ENCODE measurements around the gene SLAMF9. TPM values are rescaled to one million over a fixed set of nuclear protein-coding genes. Genes with fewer than 3 reads are reported as not detected.

Gene SLAMF9
- total RNA-seq, 4 donors from 2014 or later, result not detected

- no peak for TF ChIP-seq POLR2AphosphoS5 (IDR thresholded peaks at IDR 0.05)
- TF ChIP-seq POLR2A (IDR thresholded peaks at IDR 0.05), result no peak
- no peak for TF ChIP-seq EP300 (IDR thresholded peaks at IDR 0.05)
- no peak for TF ChIP-seq CTCF (IDR thresholded peaks at IDR 0.05)
- H3K36me3 ChIP-seq, result no peaks in the 10 kb centered on the region
- no peaks in the 10 kb centered on the region for H3K9me3 ChIP-seq
- H3K4me3 ChIP-seq, result no peak overlapping the region
- DNase-seq (ENCODE audit: low spot score in 2 of 2), result no peak
- no peak overlapping the region for H3K27ac ChIP-seq
- H3K4me1 ChIP-seq, result peaks cover 3% of the 10 kb centered on the region
- no peaks in the 10 kb centered on the region for H3K27me3 ChIP-seq
- WGBS, result 81% methylated on average over 1 of the region's 1 CpG
Observed at GRCh38 chr1:159988006-159988405, 34.0 kb upstream of the SLAMF9 start.

- DNase-seq (ENCODE audit: low spot score in 2 of 2), result no peak
- Histone ChIP-seq H3K9me3 (no peaks in the 10 kb centered on the region), H3K36me3 (no peaks in the 10 kb centered on the region), H3K4me1 (peaks cover 3% of the 10 kb centered on the region), H3K27ac (no peak overlapping the region), H3K27me3 (no peaks in the 10 kb centered on the region), H3K4me3 (no peak overlapping the region)
- WGBS, result 85% methylated on average over 4 of the region's 4 CpGs
- TF ChIP-seq POLR2A (IDR thresholded peaks at IDR 0.05) (no peak), POLR2AphosphoS5 (IDR thresholded peaks at IDR 0.05) (no peak), CTCF (IDR thresholded peaks at IDR 0.05) (no peak), EP300 (IDR thresholded peaks at IDR 0.05) (no peak)
Observed at GRCh38 chr1:159987186-159987585, 33.1 kb upstream of the SLAMF9 start.

GRCh38 chr1:159986531-159986930 lies 32.5 kb upstream of the SLAMF9 start:
- Histone ChIP-seq H3K36me3 (peaks cover under 1% of the 10 kb centered on the region), H3K27ac (no peak overlapping the region), H3K4me1 (no peaks in the 10 kb centered on the region), H3K9me3 (no peaks in the 10 kb centered on the region), H3K27me3 (no peaks in the 10 kb centered on the region), H3K4me3 (no peak overlapping the region)
- DNase-seq (ENCODE audit: low spot score in 2 of 2), result no peak
- TF ChIP-seq EP300 (IDR thresholded peaks at IDR 0.05) (no peak), POLR2AphosphoS5 (IDR thresholded peaks at IDR 0.05) (no peak), CTCF (IDR thresholded peaks at IDR 0.05) (no peak), POLR2A (IDR thresholded peaks at IDR 0.05) (no peak)
- WGBS, result 65% methylated on average over 1 of the region's 1 CpG

GRCh38 chr1:159986093-159986492 lies 32.1 kb upstream of the SLAMF9 start:
- Histone ChIP-seq H3K27ac (no peak overlapping the region), H3K4me3 (no peak overlapping the region), H3K9me3 (no peaks in the 10 kb centered on the region), H3K27me3 (no peaks in the 10 kb centered on the region), H3K36me3 (peaks cover 5% of the 10 kb centered on the region), H3K4me1 (no peaks in the 10 kb centered on the region)
- no peak for DNase-seq (ENCODE audit: low spot score in 2 of 2)
- TF ChIP-seq CTCF (IDR thresholded peaks at IDR 0.05) (no peak), EP300 (IDR thresholded peaks at IDR 0.05) (no peak), POLR2AphosphoS5 (IDR thresholded peaks at IDR 0.05) (no peak), POLR2A (IDR thresholded peaks at IDR 0.05) (no peak)
- WGBS, result 76% methylated on average over 2 of the region's 2 CpGs

GRCh38 chr1:159985473-159985872 lies 31.4 kb upstream of the SLAMF9 start:
- Histone ChIP-seq H3K9me3 (no peaks in the 10 kb centered on the region), H3K4me1 (no peaks in the 10 kb centered on the region), H3K27ac (no peak overlapping the region), H3K36me3 (peaks cover 6% of the 10 kb centered on the region), H3K27me3 (no peaks in the 10 kb centered on the region), H3K4me3 (no peak overlapping the region)
- TF ChIP-seq POLR2A (IDR thresholded peaks at IDR 0.05), result no peak
- TF ChIP-seq POLR2AphosphoS5 (IDR thresholded peaks at IDR 0.05), result no peak
- no peak for TF ChIP-seq CTCF (IDR thresholded peaks at IDR 0.05)
- no peak for TF ChIP-seq EP300 (IDR thresholded peaks at IDR 0.05)
- no peak for DNase-seq (ENCODE audit: low spot score in 2 of 2)
- WGBS, result 97% methylated on average over 6 of the region's 6 CpGs

Measured in suprapubic skin (tissue), 4 donors.